Activated T-helper 9 cell treated with anti-CD3 and anti-CD28 coated beads, Interleukin-2, amount 50 U/mL, for 16 hours (primary cell): ENCODE results near the gene SLC9A7.

Experiments
- DNase-seq: peaks from one replicate; pipeline ENCODE4 v3.0.0-alpha.2; 2020; ENCODE audit warnings: low read depth

Gene SLC9A7

GRCh38 chrX:46573331-46573891, 185.5 kb downstream of the SLC9A7 start, which contains the start of gene CHST7:
CHST7 (plus strand) TSS chrX:46573765; CDS start chrX:46573932, 167 bp downstream.
- peak; percentile 53 for DNase-seq

DNA sequence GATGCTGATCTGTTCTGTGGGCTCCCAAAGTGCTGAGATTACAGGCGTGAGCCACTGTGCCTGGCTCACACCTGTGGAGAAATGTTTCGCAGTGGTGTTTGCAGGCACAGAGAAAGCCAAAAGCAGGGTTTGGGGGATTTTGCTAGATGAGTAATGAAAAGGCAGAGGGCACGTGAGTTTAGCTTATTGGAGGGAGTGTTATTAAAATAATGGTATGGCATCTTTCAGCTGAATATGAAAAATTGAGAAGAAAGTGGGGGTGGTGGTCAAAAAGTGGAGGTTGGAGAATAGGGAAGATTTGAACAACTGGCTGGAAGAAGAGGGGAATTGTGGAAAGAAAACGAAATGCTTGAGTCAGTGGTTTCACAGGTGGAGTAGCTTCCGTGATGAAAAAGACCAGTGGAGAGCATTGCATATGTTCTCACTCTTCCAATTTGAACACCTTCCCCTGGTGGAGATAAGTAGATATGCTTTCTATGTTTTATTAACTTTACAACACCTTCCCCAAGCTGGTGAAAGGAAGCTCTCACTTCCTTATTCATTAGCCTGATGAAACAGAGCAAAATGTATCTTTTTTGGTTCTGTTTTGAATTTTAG, 186.5 kb downstream of the SLC9A7 start:
- DNase-seq: peak; percentile 13

GRCh38 chrX:46571423-46572339, 187.2 kb downstream of the SLC9A7 start:
- no peak for DNase-seq

DNA sequence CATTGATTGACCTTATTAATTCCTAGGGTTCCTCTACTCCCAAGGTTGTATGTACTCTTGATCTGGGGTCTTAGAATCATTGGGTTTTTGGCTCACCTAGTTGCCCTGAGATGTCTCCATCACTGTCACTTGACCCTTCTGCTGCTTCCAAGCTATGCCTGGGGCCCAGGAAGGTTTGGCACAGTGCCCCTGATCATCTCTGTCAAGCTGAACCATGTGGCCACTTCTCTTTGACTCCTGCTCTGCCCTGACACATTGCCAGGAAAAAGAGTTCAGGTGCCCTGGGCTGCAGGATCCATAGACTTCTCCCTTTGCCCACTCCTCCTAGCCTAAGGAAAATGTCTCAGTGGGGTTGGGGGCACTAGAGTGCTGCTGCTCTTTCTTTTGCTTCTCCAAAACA, 189.3 kb downstream of the SLC9A7 start:
- no peak for DNase-seq

- DNase-seq: no peak
These were observed 191.5 kb downstream of the SLC9A7 start for GRCh38 chrX:46567388-46567787.

- DNase-seq: no peak
These were observed 196.9 kb downstream of the SLC9A7 start for GRCh38 chrX:46561824-46562657.

DNA sequence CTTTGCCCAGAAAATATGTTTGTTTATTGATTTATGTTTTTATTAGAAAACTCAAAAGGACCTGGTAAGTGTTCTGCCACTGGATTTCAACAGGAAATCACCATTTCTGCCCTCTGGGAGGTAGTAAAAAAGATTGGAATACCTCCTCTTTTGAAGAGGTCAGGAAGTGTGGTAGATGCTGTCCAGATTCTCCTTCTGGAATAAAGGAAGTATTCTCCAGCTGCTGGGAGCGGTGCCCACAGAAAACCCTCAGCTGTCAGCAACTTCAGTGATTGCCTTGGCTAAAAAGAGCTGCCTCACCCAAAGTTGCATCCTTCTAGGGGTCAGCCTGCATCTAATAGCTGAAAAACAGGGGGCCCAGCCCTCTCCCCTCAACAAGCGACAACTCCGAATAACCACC, 199.9 kb downstream of the SLC9A7 start:
- no peak for DNase-seq

DNA sequence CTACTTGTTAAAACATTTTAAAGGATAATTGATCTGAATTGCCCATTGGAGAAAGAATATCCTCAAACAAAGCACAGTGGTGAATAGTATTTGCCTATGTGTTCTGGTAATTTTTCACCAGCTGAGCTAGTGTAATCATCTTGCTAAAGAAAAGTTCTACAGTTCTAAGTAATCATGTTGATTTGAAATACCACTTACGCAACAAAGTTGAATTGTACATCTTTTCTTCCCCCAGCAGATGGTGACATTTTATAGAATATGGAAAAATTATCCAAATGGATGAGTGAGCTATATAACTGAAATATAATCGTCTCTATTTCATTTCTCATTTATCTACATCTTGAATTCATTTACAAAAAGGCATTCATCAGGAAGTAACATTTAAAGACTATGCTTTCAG, 204.0 kb downstream of the SLC9A7 start:
- no peak for DNase-seq

- no peak for DNase-seq
These were observed 205.0 kb downstream of the SLC9A7 start for GRCh38 chrX:46553935-46554334.

DNA sequence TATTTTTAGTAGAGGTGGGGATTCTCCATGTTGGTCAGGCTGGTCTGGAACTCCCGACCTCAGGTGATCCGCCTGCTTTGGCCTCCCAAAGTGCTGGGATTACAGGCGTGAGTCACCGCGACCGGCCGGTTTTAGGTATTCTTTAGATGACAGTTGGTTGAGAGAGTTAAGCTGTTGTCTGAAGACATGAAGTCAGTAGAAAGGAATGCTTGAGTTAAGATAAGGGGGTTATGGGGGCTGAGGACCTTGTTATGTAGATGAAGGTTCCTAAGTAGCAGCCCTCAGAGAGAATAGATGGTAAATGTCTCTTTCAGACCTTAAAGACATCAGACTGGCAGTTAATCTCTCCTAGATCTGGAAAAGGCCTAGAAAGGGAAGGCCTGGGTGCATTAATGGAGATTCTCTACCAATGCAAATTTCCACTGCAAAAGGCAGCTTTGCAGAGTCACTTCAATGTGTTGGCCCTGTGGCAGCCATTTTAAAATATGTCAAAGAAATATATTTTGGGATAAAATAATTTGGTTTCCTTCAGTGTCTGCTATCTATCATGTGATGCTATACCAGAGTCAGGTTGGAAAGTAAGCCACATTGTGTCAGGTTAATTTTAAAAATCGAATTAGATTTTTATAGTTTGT, 207.3 kb downstream of the SLC9A7 start:
- no peak for DNase-seq

DNA sequence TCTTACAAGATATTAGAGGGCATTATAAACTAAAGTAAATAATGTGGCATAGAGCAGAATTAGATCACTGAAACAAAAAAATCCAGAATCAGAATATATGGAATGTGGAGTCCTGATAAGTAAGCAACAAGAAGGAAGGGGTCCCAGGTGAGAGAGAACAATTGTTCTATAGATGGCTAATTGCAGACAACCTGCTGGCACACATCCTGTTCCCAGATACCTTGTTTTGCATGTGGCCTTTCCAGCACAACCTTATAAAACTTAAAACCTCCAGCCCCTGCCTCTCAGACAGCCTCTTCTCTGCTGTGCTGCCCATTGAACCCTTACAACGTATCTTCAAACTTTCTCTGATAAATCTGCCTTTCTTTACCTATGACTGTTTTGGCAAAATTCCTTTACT, 209.0 kb downstream of the SLC9A7 start:
- no peak for DNase-seq
